Skin epidermis (tissue), 12 donors: ENCODE data around the gene EMC8.
A peak's percentile ranks its signal among the peaks of the same experiment; 100 is the strongest.
"Not testable (repeated sequence)": the region's sequence is repeated elsewhere in the genome, so short reads cannot be mapped to it uniquely, and the experiment has no call there.

Experiments
- H3K27ac ChIP-seq, 21 experiments: fragments of 200-600 bp; sonication (generic) in 11 of 21; one replicate each; pipeline ENCODE4 v1.5.0; 2020; ENCODE audit warnings: mild to moderate bottlenecking in 3 of 21, inconsistent platforms in 2 of 21, moderate library complexity in 2 of 21
- H3K4me3 ChIP-seq, 7 experiments: fragments of 200-600 bp; sonication (generic) in 2 of 7; one replicate each; pipeline ENCODE4 v1.5.0; 2020; ENCODE audit warnings: inconsistent platforms in 2 of 7, mild to moderate bottlenecking in 2 of 7, moderate library complexity in 1 of 7

Gene EMC8

GRCh38 chr16:85819245-85819644, 19.9 kb upstream of the EMC8 start:
- Histone ChIP-seq H3K4me3 (no peak overlapping the region), H3K27ac (no peak overlapping the region)

- not testable (repeated sequence) for H3K4me3 ChIP-seq, H3K27ac ChIP-seq
Observed at GRCh38 chr16:85817195-85817594, 17.9 kb upstream of the EMC8 start.

GRCh38 chr16:85816159-85816558, 16.8 kb upstream of the EMC8 start:
- no peak overlapping the region for H3K4me3 ChIP-seq
- H3K27ac ChIP-seq: no peak overlapping the region

GRCh38 chr16:85812811-85813700, 13.7 kb upstream of the EMC8 start:
- H3K4me3 ChIP-seq: no peak overlapping the region
- no peak overlapping the region for H3K27ac ChIP-seq

GRCh38 chr16:85812031-85812807, 12.9 kb upstream of the EMC8 start:
- Histone ChIP-seq H3K27ac (no peak overlapping the region), H3K4me3 (no peak overlapping the region)

GRCh38 chr16:85810742-85811115, 11.4 kb upstream of the EMC8 start:
- Histone ChIP-seq H3K4me3 (no peak overlapping the region), H3K27ac (no peak overlapping the region)

GRCh38 chr16:85810097-85810741, 10.9 kb upstream of the EMC8 start:
- H3K4me3 ChIP-seq: no peak overlapping the region
- no peak overlapping the region for H3K27ac ChIP-seq

GRCh38 chr16:85809645-85810044, 10.3 kb upstream of the EMC8 start:
- Histone ChIP-seq H3K27ac (no peak overlapping the region), H3K4me3 (no peak overlapping the region)

- Histone ChIP-seq H3K4me3 (no peak overlapping the region), H3K27ac (no peak overlapping the region)
Observed at GRCh38 chr16:85808926-85809325, 9.6 kb upstream of the EMC8 start.

GRCh38 chr16:85808104-85808503, 8.8 kb upstream of the EMC8 start:
- not testable (repeated sequence) for H3K27ac ChIP-seq, H3K4me3 ChIP-seq

GRCh38 chr16:85807340-85807739, 8.0 kb upstream of the EMC8 start:
- not testable (repeated sequence) for H3K27ac ChIP-seq, H3K4me3 ChIP-seq

GRCh38 chr16:85806539-85806938, 7.2 kb upstream of the EMC8 start:
- H3K27ac ChIP-seq: no peak overlapping the region
- no peak overlapping the region for H3K4me3 ChIP-seq

- H3K4me3 ChIP-seq: no peak overlapping the region
- H3K27ac ChIP-seq: no peak overlapping the region
Observed at GRCh38 chr16:85805442-85806045, 6.2 kb upstream of the EMC8 start.

GRCh38 chr16:85803570-85803969, 4.2 kb upstream of the EMC8 start:
- Histone ChIP-seq H3K27ac (no peak overlapping the region), H3K4me3 (no peak overlapping the region)

GRCh38 chr16:85800321-85800669, 951 bp upstream of the EMC8 start:
- H3K4me3 ChIP-seq: peak overlapping the region; percentile 83 to 99 (median 96)
- peak overlapping the region; percentile 85 to 99 (median 94) for H3K27ac ChIP-seq

- H3K4me3 ChIP-seq: peak overlapping the region; percentile 83 to 99 (median 96)
- peak overlapping the region; percentile 73 to 99 (median 94) for H3K27ac ChIP-seq
Observed at GRCh38 chr16:85798901-85799496, 345 bp downstream of the EMC8 start.

- peak overlapping the region in 19 of 21 experiments; percentile 85 to 99 (median 95) for H3K27ac ChIP-seq
Observed at GRCh38 chr16:85798283-85798776, 1.0 kb downstream of the EMC8 start.

GRCh38 chr16:85796599-85796998, 2.7 kb downstream of the EMC8 start:
- H3K4me3 ChIP-seq: no peak overlapping the region
- H3K27ac ChIP-seq: no peak overlapping the region

More at GRCh38 chr16:85798283-85798776, 1.0 kb downstream of the EMC8 start:
- H3K4me3 ChIP-seq: peak overlapping the region; percentile 83 to 99 (median 96)

- Histone ChIP-seq H3K27ac (no peak overlapping the region), H3K4me3 (no peak overlapping the region)
Observed at GRCh38 chr16:85796152-85796551, 3.2 kb downstream of the EMC8 start.

GRCh38 chr16:85794696-85795095, 4.6 kb downstream of the EMC8 start:
- no peak overlapping the region for H3K4me3 ChIP-seq
- no peak overlapping the region for H3K27ac ChIP-seq
